ENCODE data around the gene KLC3.

The KLC3 gene

GRCh38 chr19:45294291-45295029, 46.1 kb upstream of the KLC3 start:
- Histone ChIP-seq H3K4me2 (ENCODE audit: low read depth, low read length, poor library complexity, severe bottlenecking) (no peak overlapping the region), H3F3A (ENCODE audit: low read depth) (no peaks in the 10 kb centered on the region), H3K4me1 (ENCODE audit: insufficient read depth, low read length, poor library complexity, severe bottlenecking) (no peaks in the 10 kb centered on the region), H3K36me3 (ENCODE audit: insufficient read depth, low read length) (peaks cover 10% of the 10 kb centered on the region; the same call in 1 of the 2 replicates), H2AFZ (ENCODE audit: low read length) (no peak overlapping the region), H3K9me2 (replicated peaks; ENCODE audit: low read depth, low read length) (no peaks in the 10 kb centered on the region), H3K9ac (ENCODE audit: low read depth, low read length, poor library complexity, severe bottlenecking) (no peak overlapping the region), H3K79me2 (ENCODE audit: insufficient read depth, low read length) (no peaks in the 10 kb centered on the region), H3K9me3 (ENCODE audit: insufficient read depth, low read depth, low read length) (no peaks in the 10 kb centered on the region), H3K27me3 (ENCODE audit: insufficient read depth, low read length, poor library complexity, severe bottlenecking) (no peaks in the 10 kb centered on the region), H4K20me1 (ENCODE audit: insufficient read depth, low read length, poor library complexity, severe bottlenecking) (no peaks in the 10 kb centered on the region), H3K4me3 (ENCODE audit: low read length, poor library complexity, severe bottlenecking) (no peak overlapping the region)
- TF ChIP-seq, protein P1, sequence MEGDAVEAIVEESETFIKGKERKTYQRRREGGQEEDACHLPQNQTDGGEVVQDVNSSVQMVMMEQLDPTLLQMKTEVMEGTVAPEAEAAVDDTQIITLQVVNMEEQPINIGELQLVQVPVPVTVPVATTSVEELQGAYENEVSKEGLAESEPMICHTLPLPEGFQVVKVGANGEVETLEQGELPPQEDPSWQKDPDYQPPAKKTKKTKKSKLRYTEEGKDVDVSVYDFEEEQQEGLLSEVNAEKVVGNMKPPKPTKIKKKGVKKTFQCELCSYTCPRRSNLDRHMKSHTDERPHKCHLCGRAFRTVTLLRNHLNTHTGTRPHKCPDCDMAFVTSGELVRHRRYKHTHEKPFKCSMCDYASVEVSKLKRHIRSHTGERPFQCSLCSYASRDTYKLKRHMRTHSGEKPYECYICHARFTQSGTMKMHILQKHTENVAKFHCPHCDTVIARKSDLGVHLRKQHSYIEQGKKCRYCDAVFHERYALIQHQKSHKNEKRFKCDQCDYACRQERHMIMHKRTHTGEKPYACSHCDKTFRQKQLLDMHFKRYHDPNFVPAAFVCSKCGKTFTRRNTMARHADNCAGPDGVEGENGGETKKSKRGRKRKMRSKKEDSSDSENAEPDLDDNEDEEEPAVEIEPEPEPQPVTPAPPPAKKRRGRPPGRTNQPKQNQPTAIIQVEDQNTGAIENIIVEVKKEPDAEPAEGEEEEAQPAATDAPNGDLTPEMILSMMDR (conservative IDR thresholded peaks at IDR 0.05; ENCODE audit: low read length) = no peak
- TF ChIP-seq EZH2phosphoT487 (IDR thresholded peaks at IDR 0.05; ENCODE audit: borderline replicate concordance) = no peak

DNA sequence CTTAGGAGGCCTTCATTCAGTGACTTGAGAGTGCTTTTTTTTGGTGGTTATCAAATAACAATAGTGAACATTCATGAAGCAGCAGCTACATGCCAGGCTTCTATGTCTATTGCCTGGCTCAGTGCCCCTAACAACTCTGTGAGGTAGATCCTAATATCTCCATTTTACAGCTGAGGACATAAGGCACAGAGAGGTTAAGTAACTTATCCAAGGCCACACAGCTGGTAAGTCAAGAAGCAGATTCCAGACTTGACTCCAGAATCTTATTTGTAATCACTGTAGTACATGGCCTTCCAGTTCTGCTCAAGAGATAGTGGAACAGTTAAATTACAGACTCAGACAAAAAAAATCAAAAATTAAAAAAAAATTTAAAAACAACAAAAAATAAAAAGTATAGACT, 44.7 kb upstream of the KLC3 start:
- no peak overlapping the region for H3K4me3 ChIP-seq (ENCODE audit: low read length, poor library complexity, severe bottlenecking)
- no peaks in the 10 kb centered on the region for H3K9me3 ChIP-seq (ENCODE audit: insufficient read depth, low read depth, low read length)
- no peaks in the 10 kb centered on the region for H3K9me2 ChIP-seq (replicated peaks; ENCODE audit: low read depth, low read length)
- H3K4me1 ChIP-seq (ENCODE audit: insufficient read depth, low read length, poor library complexity, severe bottlenecking) = no peaks in the 10 kb centered on the region
- H3F3A ChIP-seq (ENCODE audit: low read depth) = no peaks in the 10 kb centered on the region
- no peaks in the 10 kb centered on the region for H3K27me3 ChIP-seq (ENCODE audit: insufficient read depth, low read length, poor library complexity, severe bottlenecking)
- TF ChIP-seq EZH2phosphoT487 (IDR thresholded peaks at IDR 0.05; ENCODE audit: borderline replicate concordance) = no peak
- TF ChIP-seq, protein P1 (conservative IDR thresholded peaks at IDR 0.05; ENCODE audit: low read length) = no peak
- H3K79me2 ChIP-seq (ENCODE audit: insufficient read depth, low read length) = no peaks in the 10 kb centered on the region
- no peak overlapping the region for H2AFZ ChIP-seq (ENCODE audit: low read length)
- no peaks in the 10 kb centered on the region for H4K20me1 ChIP-seq (ENCODE audit: insufficient read depth, low read length, poor library complexity, severe bottlenecking)
- no peak overlapping the region for H3K4me2 ChIP-seq (ENCODE audit: low read depth, low read length, poor library complexity, severe bottlenecking)
- H3K36me3 ChIP-seq (ENCODE audit: insufficient read depth, low read length) = peaks cover 10% of the 10 kb centered on the region; the same call in 1 of the 2 replicates
- H3K9ac ChIP-seq (ENCODE audit: low read depth, low read length, poor library complexity, severe bottlenecking) = no peak overlapping the region

GRCh38 chr19:45296355-45296754, 44.2 kb upstream of the KLC3 start:
- H3F3A ChIP-seq (ENCODE audit: low read depth) = no peaks in the 10 kb centered on the region
- no peaks in the 10 kb centered on the region for H3K9me3 ChIP-seq (ENCODE audit: insufficient read depth, low read depth, low read length)
- H2AFZ ChIP-seq (ENCODE audit: low read length) = no peak overlapping the region
- H3K4me1 ChIP-seq (ENCODE audit: insufficient read depth, low read length, poor library complexity, severe bottlenecking) = no peaks in the 10 kb centered on the region
- H3K36me3 ChIP-seq (ENCODE audit: insufficient read depth, low read length) = peaks cover 10% of the 10 kb centered on the region; the same call in 1 of the 2 replicates
- H3K9me2 ChIP-seq (replicated peaks; ENCODE audit: low read depth, low read length) = no peaks in the 10 kb centered on the region
- H4K20me1 ChIP-seq (ENCODE audit: insufficient read depth, low read length, poor library complexity, severe bottlenecking) = no peaks in the 10 kb centered on the region
- TF ChIP-seq, protein P1 (conservative IDR thresholded peaks at IDR 0.05; ENCODE audit: low read length) = no peak
- TF ChIP-seq EZH2phosphoT487 (IDR thresholded peaks at IDR 0.05; ENCODE audit: borderline replicate concordance) = no peak
- no peaks in the 10 kb centered on the region for H3K27me3 ChIP-seq (ENCODE audit: insufficient read depth, low read length, poor library complexity, severe bottlenecking)
- H3K9ac ChIP-seq (ENCODE audit: low read depth, low read length, poor library complexity, severe bottlenecking) = no peak overlapping the region
- no peak overlapping the region for H3K4me2 ChIP-seq (ENCODE audit: low read depth, low read length, poor library complexity, severe bottlenecking)
- H3K4me3 ChIP-seq (ENCODE audit: low read length, poor library complexity, severe bottlenecking) = no peak overlapping the region
- H3K79me2 ChIP-seq (ENCODE audit: insufficient read depth, low read length) = no peaks in the 10 kb centered on the region

Data from Loucy (cell line).